ENCODE data around the gene ENAH.
"Not testable (repeated sequence)": the region's sequence is repeated elsewhere in the genome, so short reads cannot be mapped to it uniquely, and the experiment has no call there.

Gene ENAH

DNA sequence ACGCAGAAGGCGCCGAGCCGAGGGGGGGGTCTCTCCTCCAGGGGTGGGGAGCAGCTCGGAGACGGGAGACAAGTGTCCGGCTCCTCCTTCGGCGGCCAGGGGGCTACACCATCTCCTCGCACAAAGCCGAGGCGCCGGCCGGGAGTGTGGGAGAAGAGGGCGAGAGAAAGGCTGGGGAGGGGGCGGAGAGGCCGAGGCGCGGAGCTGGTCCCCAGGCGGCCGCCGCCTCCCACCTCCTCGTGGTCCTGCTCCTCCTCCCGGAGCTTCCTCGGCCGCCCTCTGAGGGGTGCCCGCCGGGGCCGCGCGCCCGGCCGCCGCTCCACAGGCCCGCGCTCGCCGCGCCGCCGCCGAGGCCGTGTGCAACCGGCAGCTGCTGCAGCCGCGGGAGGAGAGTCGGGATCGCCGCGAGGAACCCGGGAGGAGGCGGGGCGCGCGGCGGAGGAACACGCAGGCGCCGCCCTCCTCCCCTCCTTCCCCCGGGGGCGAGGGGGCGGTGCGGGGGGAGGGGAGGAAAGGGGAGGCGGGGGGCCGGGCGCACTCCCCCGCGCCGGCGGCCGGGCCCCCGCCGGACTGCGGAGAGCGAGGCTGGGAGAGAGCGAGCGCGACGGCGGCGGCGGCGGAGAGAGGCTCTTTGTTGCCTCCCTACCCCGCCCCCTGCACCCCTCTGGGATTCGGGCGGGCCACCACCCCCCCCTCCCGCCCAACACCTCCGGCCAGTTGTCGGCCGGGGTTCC lies at the start of gene ENAH:
Gene ENAH, minus strand, starts transcription at position 395 of the 734 bp plus-strand sequence. CDS start 433 bp downstream, outside the sequence.
- peak; percentile 61 for DNase-seq

DNA sequence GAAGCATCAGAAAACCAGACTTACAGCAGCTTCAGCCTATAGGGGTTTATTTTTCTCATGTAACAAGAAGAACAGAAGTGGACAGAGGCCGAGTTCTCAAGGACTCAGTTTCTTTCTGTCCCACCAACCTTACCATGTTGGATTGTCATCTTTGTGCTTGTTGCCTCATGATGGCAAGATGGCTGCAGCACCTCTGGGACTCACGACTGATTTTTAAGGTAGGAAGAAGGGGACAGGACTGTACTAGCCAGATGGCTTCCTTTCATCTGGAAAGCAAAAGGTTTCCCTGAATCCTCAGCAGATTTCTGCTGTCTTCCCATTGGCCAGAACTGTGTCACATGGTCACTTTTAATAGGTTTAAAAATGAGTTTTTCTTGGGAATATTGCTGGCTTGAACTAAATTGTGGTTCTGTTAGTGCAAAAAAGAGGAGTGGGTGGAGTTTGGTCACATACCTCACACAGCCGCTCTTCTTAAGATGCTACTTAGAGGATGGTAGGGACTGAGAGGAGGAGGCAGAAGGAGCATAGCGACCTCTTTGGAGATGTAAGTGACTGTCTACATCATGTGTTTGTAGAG lies 48.1 kb upstream of the ENAH start:
- DNase-seq: no peak

DNA sequence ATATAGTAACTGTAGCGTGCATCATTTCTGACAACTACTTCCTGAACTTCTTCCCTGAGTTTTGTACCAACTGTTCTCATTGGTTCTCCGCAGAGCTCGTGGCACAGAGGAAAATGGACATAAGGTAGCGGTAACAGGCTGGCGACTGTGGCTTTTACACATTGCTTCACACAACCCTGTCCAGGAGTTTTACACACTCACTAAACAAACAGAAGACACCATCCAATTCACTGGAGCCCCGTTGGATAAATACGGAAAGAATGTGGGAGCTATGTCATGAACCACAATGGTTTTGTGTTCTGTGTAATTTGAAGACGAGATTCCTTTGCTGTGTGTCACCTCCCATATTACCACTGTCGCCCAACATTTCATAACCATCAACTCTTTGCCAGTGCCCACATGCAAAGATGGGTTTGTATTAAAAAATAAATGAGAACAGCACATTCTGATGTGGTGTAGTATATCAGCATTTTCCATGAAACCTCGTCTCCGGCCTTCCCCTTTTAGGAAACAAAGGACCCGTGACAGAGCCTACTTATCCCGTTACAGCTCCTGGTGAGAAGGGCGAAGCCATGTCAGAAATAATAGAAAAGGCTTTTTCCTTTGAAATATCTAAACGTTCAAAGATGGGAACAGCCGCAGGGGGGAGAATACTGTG lies 47.4 kb upstream of the ENAH start:
- no peak for DNase-seq

DNA sequence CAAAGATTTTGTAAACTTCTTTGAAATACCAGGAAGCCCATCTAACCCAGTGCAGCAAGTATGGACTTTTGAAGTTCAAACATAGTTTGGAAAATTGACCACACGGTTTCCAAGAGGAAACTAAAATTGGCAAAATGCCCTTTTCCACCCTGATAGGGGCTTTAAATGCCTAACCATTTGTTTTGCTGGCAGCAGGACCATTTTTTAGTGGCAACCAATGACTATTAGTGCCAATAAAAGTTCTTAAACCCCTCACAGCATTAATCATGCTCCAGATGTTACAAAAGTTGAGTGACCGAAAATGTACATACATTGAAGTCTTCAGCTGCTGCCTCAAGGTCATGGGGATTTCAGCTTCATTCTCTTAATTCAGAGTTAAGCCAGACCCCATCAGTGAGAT lies 46.4 kb upstream of the ENAH start:
- DNase-seq: no peak

DNA sequence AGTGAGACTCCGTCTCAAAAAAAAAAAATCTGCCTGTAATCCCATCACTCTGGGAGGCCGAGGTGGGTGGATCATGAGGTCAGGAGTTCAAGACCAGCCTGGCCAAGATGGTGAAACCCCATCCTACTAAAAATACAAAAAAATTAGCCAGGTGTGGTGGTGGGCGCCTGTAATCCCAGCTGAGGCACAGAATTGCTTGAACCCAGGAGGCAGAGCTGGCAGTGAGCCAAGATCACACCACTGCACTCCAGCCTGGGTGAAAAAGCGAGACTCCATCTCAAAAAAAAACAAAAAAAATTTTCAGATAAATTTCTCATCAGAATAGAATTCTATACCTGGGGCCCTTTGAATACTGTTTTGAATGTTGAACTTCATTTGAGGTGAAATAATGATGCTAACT lies 45.3 kb upstream of the ENAH start:
- not testable (repeated sequence) for DNase-seq

DNA sequence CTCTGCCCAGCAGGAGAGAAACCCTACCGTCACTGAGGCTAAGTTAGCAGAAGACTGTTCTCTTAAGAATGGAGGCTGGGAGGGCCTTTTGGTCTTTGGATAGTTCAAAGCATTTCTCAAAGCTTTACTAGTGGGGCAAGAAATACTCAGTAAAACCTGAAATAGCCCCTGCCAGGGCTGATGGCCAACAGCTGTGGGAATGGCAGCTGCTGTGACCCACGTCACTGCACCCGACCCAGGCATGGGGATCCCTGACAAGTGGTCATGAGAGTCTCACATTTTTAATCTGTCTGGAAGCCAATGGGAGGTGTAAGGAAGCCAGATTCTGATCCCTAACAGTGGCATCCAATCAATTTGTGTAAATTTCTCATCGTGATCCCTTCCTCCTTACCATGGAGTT lies 44.5 kb upstream of the ENAH start:
- no peak for DNase-seq

DNA sequence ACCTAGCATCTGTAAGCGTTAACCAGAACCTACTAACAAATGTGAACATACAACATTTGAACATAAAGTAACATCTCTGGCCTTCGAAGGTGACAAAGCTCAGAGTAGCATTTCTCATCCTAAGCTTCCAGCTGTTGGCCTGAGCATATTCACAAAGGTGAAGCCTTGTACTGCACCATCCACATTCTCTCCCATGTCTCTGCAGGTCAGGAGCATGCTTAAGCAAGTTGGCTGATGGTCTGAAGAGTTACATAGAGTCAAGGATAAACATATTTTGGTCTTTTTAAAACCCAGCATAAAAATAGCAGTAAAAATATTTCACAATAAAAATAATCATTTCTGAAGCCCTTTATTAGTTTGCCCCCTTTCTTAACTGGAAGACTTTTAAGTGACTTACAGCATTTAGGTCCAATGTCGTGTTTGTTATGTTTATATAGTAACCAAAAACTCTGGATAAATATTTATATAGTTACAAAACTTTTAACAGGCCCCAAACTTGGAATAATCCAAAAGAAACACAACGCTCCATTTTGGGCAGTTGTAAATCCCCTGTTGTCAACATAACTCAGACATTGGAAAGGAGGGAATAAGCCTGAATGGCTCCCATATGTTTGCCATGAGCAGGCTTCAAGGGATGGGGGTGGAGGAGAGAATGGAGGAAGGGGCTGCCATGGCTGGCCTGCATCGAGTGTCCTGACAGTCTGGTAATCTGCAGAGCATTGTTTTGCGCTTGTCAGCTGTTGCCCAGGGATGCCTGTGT lies 42.8 kb upstream of the ENAH start:
- no peak for DNase-seq

DNA sequence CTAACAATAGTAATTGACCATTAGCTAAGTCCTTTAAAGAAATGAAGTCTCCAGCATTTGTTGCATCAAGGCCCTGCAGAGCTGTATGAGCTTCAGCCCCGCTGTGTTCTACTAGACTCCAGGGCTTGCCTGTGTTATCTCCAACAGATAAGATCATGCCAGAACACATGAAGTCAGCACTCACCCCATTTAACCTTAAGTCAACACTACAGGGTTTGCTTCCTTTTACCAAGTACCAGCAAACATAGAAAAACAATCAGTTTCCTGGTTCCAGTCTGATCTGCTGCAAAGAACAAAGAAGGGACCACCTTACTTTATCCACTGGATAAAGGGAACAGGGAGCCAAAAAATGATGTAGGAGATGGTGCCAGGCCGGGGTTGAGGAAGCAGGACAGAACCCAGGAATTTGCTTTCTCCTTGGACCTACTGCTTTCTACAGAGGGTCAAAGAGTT lies 41.3 kb upstream of the ENAH start:
- no peak for DNase-seq

DNA sequence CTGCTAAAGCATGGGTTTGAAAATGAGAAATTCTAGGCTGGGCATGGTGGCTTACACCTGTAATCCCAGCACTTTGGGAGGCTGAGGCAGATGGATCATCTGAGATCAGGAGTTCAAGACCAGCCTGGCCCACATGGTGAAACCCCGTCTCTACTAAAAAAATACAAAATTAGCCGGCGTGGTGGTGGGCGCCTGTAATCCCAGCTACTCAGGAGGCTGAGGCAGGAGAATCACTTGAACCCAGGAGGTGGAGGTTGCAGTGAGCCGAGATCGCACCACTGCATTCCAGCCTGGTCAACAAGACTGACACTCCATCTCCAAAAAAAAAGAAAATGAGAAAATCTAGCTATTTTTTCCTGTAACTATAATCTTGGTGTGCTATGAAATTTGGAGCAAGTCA lies 40.8 kb upstream of the ENAH start:
- DNase-seq: not testable (repeated sequence)

DNA sequence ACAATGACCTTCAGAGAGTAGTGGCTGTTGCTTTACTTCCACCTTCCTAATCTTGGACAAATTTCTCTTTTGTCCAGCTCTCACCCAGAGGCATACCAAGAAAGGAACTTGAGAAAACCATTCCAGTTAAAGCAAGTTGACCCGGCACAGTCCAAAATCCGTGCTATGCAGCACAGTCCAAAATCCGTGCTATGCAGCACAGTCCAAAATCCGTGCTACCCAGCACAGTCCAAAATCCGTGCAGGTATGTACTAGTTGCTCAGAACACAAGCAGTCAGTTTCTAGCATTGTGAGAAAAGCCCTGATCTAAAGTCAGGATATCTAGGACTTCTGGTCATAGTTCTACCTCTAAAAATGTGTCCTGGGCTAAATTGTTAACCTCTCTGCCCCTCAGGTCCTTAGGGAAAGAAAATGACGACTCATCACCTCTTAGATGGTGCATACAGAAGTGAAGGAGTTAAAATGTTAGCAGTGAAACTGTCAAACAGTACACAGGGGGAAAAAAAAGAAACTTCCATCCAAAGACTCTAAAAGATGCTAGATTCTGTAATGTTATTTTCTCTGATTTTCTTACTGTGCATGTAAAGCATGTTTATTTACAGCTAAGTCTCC lies 40.3 kb upstream of the ENAH start:
- no peak for DNase-seq

DNA sequence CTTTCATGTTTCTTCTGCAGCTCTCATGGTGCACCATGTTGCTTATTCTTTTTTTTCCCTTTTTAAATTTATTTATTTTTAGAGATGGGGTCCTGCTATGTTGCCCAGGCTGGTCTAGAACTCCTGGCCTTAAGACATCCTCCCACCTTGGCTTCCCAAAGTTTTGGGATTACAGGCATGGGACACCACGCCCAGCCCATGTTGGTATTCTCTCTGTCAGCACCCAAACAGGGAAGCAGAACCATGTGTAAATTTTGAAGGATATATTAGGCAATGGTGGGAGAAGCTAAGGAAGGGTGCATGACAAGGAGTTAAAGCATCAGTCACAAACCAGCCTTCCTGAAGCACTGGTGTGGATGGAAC lies 39.6 kb upstream of the ENAH start:
- no peak for DNase-seq

DNA sequence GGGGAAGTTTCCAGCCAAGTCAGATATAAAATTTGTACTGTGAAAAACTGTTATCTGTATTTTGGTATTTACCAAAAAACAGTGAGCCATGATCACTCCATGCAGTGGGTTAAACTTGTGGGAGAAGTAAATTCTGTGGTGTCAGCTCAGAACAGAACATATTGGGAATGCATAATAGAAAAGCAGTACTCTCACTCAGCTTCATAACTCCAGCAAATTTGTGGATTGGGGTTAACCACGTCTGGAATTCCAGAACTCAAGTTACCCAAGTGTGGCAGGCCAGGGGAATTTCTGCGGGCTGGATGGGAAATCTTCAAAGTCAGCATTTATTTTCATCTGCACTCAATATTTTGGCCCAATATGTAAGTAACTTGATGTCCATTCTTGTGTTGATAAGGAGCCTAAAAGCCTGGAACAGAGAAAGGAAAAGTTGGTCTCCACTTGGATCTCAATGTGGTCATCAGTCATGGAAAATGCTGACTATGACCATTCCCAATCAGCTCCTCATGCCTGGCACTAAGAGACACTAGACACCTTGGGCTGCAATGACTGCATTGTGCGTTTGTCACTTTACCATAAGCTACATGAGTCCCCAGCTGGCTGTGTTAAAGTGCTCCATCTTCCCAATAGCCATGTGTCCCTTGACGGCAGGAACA lies 39.1 kb upstream of the ENAH start:
- DNase-seq: no peak

DNA sequence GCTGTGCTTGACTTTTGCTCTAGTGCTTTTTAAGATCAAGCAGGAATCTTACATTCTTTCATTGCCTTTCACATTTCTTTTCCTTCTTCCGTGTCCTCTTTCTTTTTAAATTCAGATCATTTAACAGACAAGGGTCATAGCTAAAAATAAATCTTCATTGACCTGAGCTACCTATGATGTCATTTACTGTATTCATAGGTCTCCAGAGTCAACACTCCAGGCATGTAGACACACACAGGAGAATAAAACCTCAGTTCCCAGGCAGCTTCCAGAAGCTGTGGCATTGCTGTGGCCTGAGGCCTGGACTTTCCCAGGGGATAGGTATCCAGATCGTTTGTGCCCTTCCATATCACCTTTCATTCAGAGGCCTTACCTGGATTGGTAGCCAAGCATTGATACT lies 38.5 kb upstream of the ENAH start:
- DNase-seq: no peak

DNA sequence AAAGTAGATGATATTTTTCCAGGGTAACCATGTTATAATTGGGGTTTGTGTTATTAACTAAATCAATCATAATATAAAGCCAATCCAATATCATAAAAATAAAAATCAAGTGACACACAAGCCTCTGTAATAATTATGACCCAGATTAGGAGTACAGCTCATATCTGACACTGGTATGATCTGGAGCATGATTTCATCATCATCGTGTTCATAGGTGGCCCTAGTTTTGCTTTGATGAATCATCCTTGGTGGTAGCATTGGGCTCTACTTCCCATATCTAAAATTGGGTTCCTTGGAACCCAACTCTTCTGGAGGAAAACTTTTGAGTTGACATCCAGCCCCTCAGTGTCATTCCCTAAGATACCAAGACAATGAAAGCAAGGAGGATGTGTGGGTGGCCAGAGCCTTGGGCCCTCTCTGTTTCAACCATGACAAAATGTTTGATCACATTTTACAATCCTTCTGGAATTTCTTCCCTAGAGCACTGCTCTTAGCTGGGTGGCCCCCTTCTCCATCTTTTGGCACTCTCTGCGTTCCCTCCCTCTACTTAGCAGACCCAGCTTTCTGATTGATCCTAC lies 37.0 kb upstream of the ENAH start:
- peak; percentile 15 for DNase-seq

DNA sequence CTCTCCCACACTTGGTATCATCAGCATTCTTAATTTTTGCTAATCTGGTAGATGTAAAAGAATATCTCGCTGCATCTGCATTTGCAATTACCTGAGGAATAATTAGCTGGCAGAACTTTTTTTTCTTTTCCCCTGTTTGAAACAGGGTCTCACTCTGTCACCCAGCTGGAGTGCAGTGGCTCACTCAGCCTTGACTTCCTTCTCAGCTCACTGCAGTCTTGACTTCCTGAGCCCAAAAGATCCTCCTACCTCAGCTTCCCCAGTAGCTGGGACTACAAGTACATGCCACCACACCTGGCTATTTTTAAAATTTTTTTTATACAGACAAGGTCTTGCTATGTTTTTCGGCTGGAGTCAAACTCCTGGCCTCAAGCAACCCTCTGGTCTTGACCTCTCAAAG lies 35.4 kb upstream of the ENAH start:
- DNase-seq: no peak

DNA sequence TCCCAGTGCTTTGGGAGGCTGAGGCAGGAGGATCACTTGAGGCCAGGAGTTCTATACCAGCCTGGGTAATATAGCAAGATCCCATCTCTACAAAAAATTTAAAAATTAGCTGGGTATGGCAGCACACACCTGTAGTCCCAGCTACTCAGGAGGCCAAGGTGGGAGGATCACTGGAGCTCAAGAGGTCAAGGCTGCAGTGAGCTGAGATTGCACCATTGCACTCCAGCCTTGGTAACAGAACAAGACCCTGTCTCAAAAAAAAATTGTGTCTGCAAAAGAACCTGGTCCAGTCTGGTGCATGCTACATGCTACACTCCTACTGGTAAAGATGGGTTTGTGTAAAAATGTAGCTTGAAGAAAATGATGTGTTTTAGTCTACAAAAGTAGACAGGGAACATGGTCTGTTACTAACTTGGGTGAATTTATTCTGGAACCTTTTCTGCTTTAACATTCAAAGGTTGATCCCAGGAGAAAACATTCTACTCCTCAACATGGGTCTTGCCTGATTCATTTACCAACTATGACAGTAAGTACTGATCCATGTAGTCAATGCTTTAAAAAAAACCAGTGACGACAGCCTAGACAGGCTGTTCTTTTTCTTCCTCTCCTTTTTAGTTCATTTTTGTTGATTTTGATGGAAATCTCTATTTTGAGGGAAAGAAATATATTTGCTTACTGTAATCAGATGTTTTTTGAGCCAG lies 32.7 kb upstream of the ENAH start:
- DNase-seq: no peak

DNA sequence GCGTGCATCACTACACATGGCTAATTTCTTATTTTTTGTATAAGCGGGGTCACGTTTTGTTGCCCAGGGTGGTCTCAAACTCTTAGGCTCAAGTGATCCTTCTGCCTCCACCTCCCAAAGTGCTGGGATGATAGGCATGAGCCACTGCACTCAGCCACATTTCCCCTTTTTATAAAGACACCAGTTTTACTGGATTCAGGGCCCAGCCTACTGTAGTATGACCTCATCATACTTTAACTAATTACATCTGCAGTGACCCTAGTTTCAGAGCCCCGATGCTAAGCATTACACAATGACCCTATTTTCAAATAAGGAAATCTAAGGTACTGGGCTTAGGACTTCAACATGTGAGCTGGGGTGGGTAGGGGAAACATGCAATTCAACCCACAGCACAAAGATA lies 31.8 kb upstream of the ENAH start:
- DNase-seq: no peak

DNA sequence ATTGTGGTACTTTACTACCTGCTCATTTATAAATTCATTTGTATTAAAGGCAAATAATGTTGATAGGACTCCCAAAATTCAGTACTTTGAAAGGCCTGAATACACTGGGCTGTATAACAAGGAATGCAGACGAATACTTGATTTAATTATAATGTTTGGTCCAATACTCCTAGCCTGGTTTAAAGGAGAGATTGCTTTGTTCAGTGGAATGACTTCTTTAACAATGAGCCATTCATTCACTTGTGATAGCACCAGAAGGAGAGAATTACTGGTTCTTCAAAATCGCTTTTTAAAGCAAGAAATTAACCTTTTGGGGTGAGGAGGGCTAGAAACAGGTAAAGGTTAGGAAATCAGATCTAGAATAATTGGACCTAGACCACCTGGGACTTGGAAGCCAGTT lies 28.3 kb upstream of the ENAH start:
- DNase-seq: no peak

DNA sequence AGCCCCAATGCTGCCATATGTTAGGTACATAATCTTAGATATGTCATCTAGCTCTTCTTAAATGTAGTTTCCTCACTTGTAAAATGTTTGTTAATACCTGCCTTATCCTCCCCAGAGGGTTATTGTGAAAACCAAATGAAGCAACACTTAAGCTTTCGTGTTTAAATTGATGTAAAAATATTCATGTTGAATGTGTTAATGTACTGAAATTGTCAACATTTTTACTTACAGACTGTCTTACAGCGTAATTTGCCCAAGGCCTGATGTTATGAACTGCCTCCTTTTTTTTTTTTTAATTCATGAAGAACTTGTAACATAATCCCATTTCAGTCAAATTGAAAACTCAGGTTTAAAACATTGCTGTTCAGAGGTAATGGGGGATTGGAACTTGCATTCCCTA lies 25.6 kb upstream of the ENAH start:
- no peak for DNase-seq

DNA sequence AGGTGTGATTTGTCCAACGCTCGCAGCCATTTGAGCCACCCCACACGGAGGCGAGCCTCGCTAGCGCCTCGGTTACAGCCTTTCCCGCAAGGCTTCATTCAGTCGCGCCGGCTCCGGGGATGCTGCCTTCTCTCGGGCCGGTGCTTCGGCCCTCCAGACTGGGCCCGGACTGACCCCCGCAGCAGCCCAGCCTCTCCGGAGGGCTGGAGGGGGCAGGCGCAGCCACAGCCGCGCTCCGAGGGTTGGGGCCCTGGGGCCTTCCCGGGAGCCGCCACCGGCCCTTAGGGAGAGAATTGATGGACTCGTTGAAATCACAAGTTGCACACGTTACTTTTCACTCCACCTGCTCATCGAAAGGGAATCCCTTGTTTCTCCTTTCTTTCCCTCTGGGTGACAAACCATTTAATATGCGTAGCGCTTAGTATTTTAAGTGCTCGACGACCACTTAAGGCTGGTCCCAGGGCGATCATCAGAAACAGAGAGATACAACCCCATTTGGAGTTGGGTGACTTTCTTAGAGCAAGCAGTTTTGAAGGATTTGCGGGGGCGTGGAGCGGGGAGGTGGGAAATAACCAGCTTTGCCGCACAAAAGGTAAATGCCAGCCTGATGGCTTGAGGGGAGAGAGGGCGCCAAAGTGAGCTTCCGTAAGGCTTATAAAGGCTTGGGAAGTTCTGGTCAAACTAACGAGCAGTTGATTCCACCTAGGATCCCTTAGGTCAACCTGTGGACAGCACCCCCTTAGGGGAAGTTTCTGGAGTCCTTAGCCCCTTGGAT lies 24.6 kb upstream of the ENAH start:
- DNase-seq: no peak

DNA sequence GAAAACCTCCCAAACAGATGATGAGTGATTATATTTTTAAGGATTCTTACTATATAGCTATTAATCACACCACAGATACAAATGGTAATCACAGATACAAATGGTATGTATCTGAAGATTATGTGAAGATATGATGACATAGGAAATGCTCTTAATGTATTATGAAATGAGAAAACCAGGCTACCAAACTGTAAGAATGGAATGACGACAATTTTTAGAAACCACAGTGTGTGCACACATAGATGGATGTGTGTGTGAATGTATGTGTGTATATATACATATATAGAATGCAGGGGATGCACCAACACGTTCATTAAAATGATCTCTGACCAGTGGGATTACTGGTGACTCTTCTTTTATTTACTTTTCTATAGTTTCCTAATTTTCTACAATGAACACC lies 21.5 kb upstream of the ENAH start:
- DNase-seq: no peak
